Umbilical cord (tissue), 2 donors: ENCODE results near the gene HOXD3. TPM values are rescaled to one million over a fixed set of nuclear protein-coding genes. Genes with fewer than 3 reads are reported as not detected.

Experiments used
- DNase-seq: peaks from one replicate; pipeline ENCODE4 v3.0.0-alpha.2; 2015; ENCODE audit warnings: low spot score
- total RNA-seq: library from RNA; depleted of rRNA; stranded (reverse); fragments of >200 nt; gene quantifications from one replicate; pipeline ENCODE4 v1.2.3, GENCODE V29; 2014; ENCODE audit warnings: low replicate concordance; ENCODE audit not compliant: insufficient read depth

Gene HOXD3
- total RNA-seq, 1 donor from 2014 or later, result not detected

GRCh38 chr2:176132205-176133171, 24.6 kb upstream of the HOXD3 start:
- DNase-seq, result peak; percentile 61

- peak; percentile 55 for DNase-seq
Observed at GRCh38 chr2:176133389-176133788, 23.7 kb upstream of the HOXD3 start.

GRCh38 chr2:176134035-176134434, 23.1 kb upstream of the HOXD3 start:
- DNase-seq, result no peak

GRCh38 chr2:176135035-176135440, 22.1 kb upstream of the HOXD3 start:
- DNase-seq, result no peak

- DNase-seq, result peak; percentile 45
Observed at GRCh38 chr2:176136374-176137251, 20.5 kb upstream of the HOXD3 start.

GRCh38 chr2:176137252-176137580, 19.9 kb upstream of the HOXD3 start:
- DNase-seq, result no peak

GRCh38 chr2:176137906-176138305, 19.2 kb upstream of the HOXD3 start:
- DNase-seq, result no peak

- no peak for DNase-seq
Observed at GRCh38 chr2:176138526-176138922, 18.6 kb upstream of the HOXD3 start.

GRCh38 chr2:176138923-176139660, 18.0 kb upstream of the HOXD3 start:
- no peak for DNase-seq

GRCh38 chr2:176139661-176140512, 17.2 kb upstream of the HOXD3 start:
- DNase-seq, result no peak

GRCh38 chr2:176140513-176141317, 16.4 kb upstream of the HOXD3 start:
- DNase-seq, result peak; percentile 80

- no peak for DNase-seq
Observed at GRCh38 chr2:176142281-176142680, 14.8 kb upstream of the HOXD3 start.

- DNase-seq, result no peak
Observed at GRCh38 chr2:176145085-176145969, 11.8 kb upstream of the HOXD3 start.

GRCh38 chr2:176146101-176146500, 11.0 kb upstream of the HOXD3 start:
- DNase-seq, result no peak

- no peak for DNase-seq
Observed at GRCh38 chr2:176146645-176147044, 10.5 kb upstream of the HOXD3 start.

- no peak for DNase-seq
Observed at GRCh38 chr2:176147210-176147799, 9.8 kb upstream of the HOXD3 start.

GRCh38 chr2:176147800-176148496, 9.2 kb upstream of the HOXD3 start:
- DNase-seq, result no peak
